ENCODE measurements around the gene ZSCAN20.

Gene ZSCAN20

GRCh38 chr1:33516428-33516827 is 44.0 kb downstream of the ZSCAN20 start:
- no peaks in the 10 kb centered on the region for H3K9me3 ChIP-seq (ENCODE audit: insufficient read depth, low read depth, low read length)
- H3K4me1 ChIP-seq (ENCODE audit: insufficient read depth, low read length): peaks cover 9% of the 10 kb centered on the region
- WGBS: 59% methylated on average over 8 of the region's 9 CpGs
- H3K27me3 ChIP-seq (ENCODE audit: insufficient read depth, low read length): no peaks in the 10 kb centered on the region
- H3K9ac ChIP-seq (ENCODE audit: low read depth, low read length): no peak overlapping the region
- no peak overlapping the region for H3K4me3 ChIP-seq (ENCODE audit: low read length)
- no peak overlapping the region for H3K27ac ChIP-seq (ENCODE audit: low read depth, low read length)
- H3K36me3 ChIP-seq (ENCODE audit: insufficient read depth, low read length): no peaks in the 10 kb centered on the region

DNA sequence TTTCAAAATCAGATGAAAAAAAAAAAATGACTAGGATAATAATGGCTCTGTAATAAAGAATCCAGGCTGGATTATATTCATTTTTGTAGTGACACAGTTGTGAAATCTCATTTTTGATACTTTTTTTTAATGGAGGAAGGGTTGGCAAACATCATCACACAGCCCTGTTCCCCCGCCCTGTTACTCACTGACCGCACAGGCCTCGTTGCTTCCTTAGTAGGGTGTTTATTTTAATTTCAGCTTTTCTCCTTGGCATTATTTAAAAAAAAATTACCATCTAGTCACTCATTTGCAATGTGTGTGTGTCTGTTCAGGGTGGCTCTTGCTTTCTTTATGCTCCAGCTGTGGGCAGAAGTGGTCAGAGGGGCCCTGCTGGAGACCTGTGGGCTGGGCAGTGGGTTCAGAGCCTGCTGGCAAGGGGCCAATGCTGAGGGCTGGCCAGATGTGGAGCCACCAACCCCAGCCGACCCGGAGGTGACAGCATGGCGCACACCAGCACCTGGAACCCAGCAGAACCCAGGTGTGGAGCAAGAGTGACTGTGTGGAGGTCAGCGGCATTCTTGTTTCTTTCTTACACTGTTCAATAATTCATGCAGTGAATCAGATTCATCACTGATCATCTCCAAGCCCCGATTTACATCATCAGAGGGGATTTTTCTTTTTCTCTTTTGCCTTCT is 44.6 kb downstream of the ZSCAN20 start:
- 93% methylated on average over 5 of the region's 8 CpGs for WGBS

DNA sequence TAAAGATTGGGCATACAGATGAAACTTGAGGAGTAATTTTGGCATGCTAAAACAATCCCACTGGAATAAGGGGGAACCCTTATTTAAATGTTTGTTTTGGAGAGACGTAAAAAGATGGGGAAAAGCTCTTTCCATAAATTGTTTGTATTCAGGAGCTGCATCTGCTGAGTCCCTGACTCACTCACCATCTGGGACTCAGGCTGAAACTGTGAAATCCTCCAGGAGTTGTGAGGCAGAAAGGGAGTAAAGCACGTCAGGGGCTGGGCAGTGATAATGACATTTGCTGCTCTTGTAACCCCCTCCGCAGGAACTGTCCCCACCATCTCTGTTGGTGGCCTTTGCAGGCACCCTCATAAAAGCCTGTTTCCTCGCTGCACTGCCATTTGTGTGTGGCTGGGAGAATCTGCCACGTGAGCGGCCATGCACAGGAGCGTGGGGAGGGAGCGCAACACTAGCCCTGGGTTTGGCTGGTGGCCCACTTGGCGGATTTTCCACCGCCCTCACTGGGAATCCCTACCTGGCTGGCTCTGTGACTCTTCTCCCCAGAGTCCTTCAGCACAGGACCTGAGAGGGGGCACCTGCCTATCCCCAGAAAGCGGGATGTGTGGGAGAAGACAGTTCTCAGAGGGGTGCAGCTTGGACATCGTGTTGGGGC is 45.3 kb downstream of the ZSCAN20 start:
- Histone ChIP-seq H3K36me3 (ENCODE audit: insufficient read depth, low read length) (no peaks in the 10 kb centered on the region), H3K27ac (ENCODE audit: low read depth, low read length) (no peak overlapping the region), H3K4me1 (ENCODE audit: insufficient read depth, low read length) (peaks cover 9% of the 10 kb centered on the region), H3K4me3 (ENCODE audit: low read length) (no peak overlapping the region), H3K27me3 (ENCODE audit: insufficient read depth, low read length) (no peaks in the 10 kb centered on the region), H3K9me3 (ENCODE audit: insufficient read depth, low read depth, low read length) (no peaks in the 10 kb centered on the region), H3K9ac (ENCODE audit: low read depth, low read length) (no peak overlapping the region)
- 93% methylated on average over 12 of the region's 12 CpGs for WGBS

More for the DNA sequence above, 44.6 kb downstream of the ZSCAN20 start:
- Histone ChIP-seq H3K4me3 (ENCODE audit: low read length) (no peak overlapping the region), H3K27me3 (ENCODE audit: insufficient read depth, low read length) (no peaks in the 10 kb centered on the region), H3K36me3 (ENCODE audit: insufficient read depth, low read length) (no peaks in the 10 kb centered on the region), H3K4me1 (ENCODE audit: insufficient read depth, low read length) (peaks cover 9% of the 10 kb centered on the region), H3K27ac (ENCODE audit: low read depth, low read length) (no peak overlapping the region), H3K9me3 (ENCODE audit: insufficient read depth, low read depth, low read length) (no peaks in the 10 kb centered on the region), H3K9ac (ENCODE audit: low read depth, low read length) (no peak overlapping the region)

DNA sequence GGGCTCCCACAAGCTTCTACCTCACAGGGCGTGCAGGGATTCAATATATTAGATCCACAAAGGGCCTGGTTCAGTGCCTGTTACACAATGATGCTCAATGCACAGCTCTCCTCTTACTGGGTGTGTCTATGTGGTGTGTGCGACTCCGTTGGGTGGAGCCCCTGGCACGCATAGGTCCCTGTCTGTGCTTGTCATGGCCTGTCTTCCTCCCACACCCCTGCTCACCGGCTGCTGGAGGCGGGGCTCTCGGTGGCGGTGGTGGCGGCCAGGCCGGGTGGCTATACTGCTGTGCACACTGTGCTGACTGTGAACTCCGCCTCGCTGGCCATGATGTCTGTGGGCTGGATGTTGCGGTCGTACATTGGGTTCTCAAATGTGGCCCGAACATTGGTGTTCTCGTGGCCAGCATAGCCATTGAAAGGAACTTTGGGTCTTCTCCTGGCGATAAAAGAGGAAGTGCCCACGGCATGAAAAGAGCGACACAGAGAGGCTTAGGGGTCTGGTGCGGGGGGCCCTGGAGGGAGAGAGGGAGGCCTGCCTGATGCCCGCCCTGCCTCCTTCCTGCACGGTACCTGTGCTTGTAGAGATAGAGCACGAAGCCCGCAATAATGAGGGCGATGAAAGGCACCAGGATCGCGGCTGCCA is 46.9 kb downstream of the ZSCAN20 start:
- 94% methylated on average over 27 of the region's 27 CpGs for WGBS
- Histone ChIP-seq H3K36me3 (ENCODE audit: insufficient read depth, low read length) (no peaks in the 10 kb centered on the region), H3K4me3 (ENCODE audit: low read length) (no peak overlapping the region), H3K27me3 (ENCODE audit: insufficient read depth, low read length) (no peaks in the 10 kb centered on the region), H3K27ac (ENCODE audit: low read depth, low read length) (no peak overlapping the region), H3K4me1 (ENCODE audit: insufficient read depth, low read length) (peaks cover 9% of the 10 kb centered on the region), H3K9ac (ENCODE audit: low read depth, low read length) (no peak overlapping the region), H3K9me3 (ENCODE audit: insufficient read depth, low read depth, low read length) (no peaks in the 10 kb centered on the region)

DNA sequence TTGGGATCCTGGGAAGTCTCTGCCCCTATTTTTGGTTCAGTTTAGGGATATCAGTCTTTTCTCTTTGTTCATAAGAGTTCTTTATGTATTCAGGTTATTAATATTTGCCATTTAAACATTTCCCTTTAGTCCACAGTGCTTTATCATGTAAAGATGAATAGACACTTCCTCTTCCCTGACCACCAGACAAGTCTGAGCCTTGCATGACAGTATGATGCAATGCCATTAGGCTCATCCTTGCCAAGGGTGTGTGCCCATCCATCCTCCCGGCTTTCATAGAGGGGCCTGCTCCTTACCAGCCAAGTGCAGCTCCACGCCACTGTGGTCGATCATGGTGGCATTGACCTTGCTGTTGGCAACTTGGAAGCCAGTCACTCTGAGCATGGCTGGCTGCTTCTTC is 52.1 kb downstream of the ZSCAN20 start:
- no peaks in the 10 kb centered on the region for H3K9me3 ChIP-seq (ENCODE audit: insufficient read depth, low read depth, low read length)
- H3K27me3 ChIP-seq (ENCODE audit: insufficient read depth, low read length): no peaks in the 10 kb centered on the region
- H3K4me3 ChIP-seq (ENCODE audit: low read length): no peak overlapping the region
- H3K27ac ChIP-seq (ENCODE audit: low read depth, low read length): no peak overlapping the region
- H3K9ac ChIP-seq (ENCODE audit: low read depth, low read length): no peak overlapping the region
- no peaks in the 10 kb centered on the region; the same call in 1 of the 2 replicates for H3K36me3 ChIP-seq (ENCODE audit: insufficient read depth, low read length)
- no peaks in the 10 kb centered on the region for H3K4me1 ChIP-seq (ENCODE audit: insufficient read depth, low read length)
- WGBS: 94% methylated on average over 3 of the region's 3 CpGs

DNA sequence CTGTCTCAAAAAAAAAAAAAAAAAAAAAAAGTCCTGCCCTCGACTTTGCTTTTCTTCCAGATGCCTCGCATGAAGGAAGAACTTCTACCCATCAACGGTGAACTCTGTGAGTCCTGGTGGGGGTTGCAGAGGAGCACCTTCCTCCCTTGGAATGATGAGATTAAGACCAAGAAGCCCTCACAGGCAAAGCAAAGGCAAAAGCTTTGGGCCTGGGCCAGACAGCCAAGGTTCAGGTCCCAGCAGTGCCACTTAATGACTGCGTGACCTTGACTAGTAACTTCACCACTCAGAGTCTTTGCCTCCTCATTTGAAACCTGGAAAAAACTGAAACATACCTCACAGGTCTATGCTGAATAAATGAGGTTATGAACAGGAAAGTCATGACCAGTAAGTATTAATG is 55.5 kb downstream of the ZSCAN20 start:
- Histone ChIP-seq H3K27me3 (ENCODE audit: insufficient read depth, low read length) (no peaks in the 10 kb centered on the region), H3K27ac (ENCODE audit: low read depth, low read length) (no peak overlapping the region), H3K4me3 (ENCODE audit: low read length) (no peak overlapping the region), H3K4me1 (ENCODE audit: insufficient read depth, low read length) (no peaks in the 10 kb centered on the region), H3K36me3 (ENCODE audit: insufficient read depth, low read length) (no peaks in the 10 kb centered on the region; the same call in 1 of the 2 replicates), H3K9me3 (ENCODE audit: insufficient read depth, low read depth, low read length) (no peaks in the 10 kb centered on the region), H3K9ac (ENCODE audit: low read depth, low read length) (no peak overlapping the region)
- 94% methylated on average over 4 of the region's 4 CpGs for WGBS

DNA sequence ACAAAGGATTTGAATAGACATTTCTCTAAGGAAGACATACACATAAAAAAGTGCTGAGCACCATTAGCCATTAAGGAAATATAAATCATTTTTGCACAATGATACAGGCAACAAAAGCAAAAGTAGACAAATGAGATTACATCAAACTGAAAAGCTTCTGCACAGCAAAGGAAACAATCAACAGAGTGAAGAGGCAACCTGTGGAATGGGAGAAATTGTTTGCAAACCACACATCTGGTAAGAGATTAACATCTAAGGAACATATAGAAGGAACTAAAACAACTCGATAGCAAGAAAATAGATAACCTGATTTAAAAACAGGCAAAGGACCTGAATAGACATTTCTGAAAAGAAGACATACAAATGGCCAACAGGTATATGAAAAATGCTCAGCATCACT is 57.5 kb downstream of the ZSCAN20 start:
- Histone ChIP-seq H3K27ac (ENCODE audit: low read depth, low read length) (no peak overlapping the region), H3K27me3 (ENCODE audit: insufficient read depth, low read length) (no peaks in the 10 kb centered on the region), H3K4me3 (ENCODE audit: low read length) (no peak overlapping the region), H3K9me3 (ENCODE audit: insufficient read depth, low read depth, low read length) (no peaks in the 10 kb centered on the region), H3K36me3 (ENCODE audit: insufficient read depth, low read length) (no peaks in the 10 kb centered on the region; the same call in 1 of the 2 replicates), H3K9ac (ENCODE audit: low read depth, low read length) (no peak overlapping the region), H3K4me1 (ENCODE audit: insufficient read depth, low read length) (no peaks in the 10 kb centered on the region)
- WGBS: 75% methylated on average over 1 of the region's 1 CpG

GRCh38 chr1:33532250-33532649 is 59.8 kb downstream of the ZSCAN20 start:
- no peak overlapping the region for H3K4me3 ChIP-seq (ENCODE audit: low read length)
- WGBS: 93% methylated on average over 3 of the region's 3 CpGs
- H3K36me3 ChIP-seq (ENCODE audit: insufficient read depth, low read length): no peaks in the 10 kb centered on the region
- no peaks in the 10 kb centered on the region for H3K27me3 ChIP-seq (ENCODE audit: insufficient read depth, low read length)
- no peak overlapping the region for H3K27ac ChIP-seq (ENCODE audit: low read depth, low read length)
- H3K9me3 ChIP-seq (ENCODE audit: insufficient read depth, low read depth, low read length): no peaks in the 10 kb centered on the region
- H3K9ac ChIP-seq (ENCODE audit: low read depth, low read length): no peak overlapping the region
- H3K4me1 ChIP-seq (ENCODE audit: insufficient read depth, low read length): no peaks in the 10 kb centered on the region

DNA sequence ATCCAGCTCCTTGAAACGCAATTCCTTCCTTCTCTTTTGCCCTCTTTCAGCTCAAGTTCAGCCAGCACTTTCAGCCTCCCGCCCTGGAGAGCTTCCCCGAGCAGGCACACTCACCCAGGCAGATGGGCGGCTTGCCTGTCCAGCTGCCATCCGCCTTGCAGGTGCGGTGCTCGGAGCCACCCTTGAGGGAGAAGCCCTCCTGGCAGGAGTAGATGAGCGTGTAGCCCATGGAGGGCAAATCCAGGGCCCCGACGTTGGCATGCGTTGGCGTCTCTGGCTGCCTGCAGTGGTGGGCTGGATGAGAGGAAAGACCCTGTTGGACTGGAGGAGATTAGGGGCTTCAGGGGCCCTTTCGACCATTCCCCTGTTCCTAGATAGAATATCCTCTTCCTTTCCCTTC is 60.5 kb downstream of the ZSCAN20 start:
- Histone ChIP-seq H3K4me3 (ENCODE audit: low read length) (no peak overlapping the region), H3K9ac (ENCODE audit: low read depth, low read length) (no peak overlapping the region), H3K4me1 (ENCODE audit: insufficient read depth, low read length) (no peaks in the 10 kb centered on the region), H3K27ac (ENCODE audit: low read depth, low read length) (no peak overlapping the region), H3K9me3 (ENCODE audit: insufficient read depth, low read depth, low read length) (no peaks in the 10 kb centered on the region), H3K27me3 (ENCODE audit: insufficient read depth, low read length) (no peaks in the 10 kb centered on the region), H3K36me3 (ENCODE audit: insufficient read depth, low read length) (no peaks in the 10 kb centered on the region)
- 93% methylated on average over 13 of the region's 13 CpGs for WGBS

GRCh38 chr1:33535334-33535733 is 62.9 kb downstream of the ZSCAN20 start:
- H3K27ac ChIP-seq (ENCODE audit: low read depth, low read length): no peak overlapping the region
- H3K9me3 ChIP-seq (ENCODE audit: insufficient read depth, low read depth, low read length): no peaks in the 10 kb centered on the region
- H3K36me3 ChIP-seq (ENCODE audit: insufficient read depth, low read length): no peaks in the 10 kb centered on the region
- no peak overlapping the region for H3K9ac ChIP-seq (ENCODE audit: low read depth, low read length)
- no peaks in the 10 kb centered on the region for H3K27me3 ChIP-seq (ENCODE audit: insufficient read depth, low read length)
- WGBS: 90% methylated on average over 1 of the region's 2 CpGs
- no peak overlapping the region for H3K4me3 ChIP-seq (ENCODE audit: low read length)
- H3K4me1 ChIP-seq (ENCODE audit: insufficient read depth, low read length): no peaks in the 10 kb centered on the region

GRCh38 chr1:33537885-33538284 is 65.4 kb downstream of the ZSCAN20 start:
- WGBS: 100% methylated on average over 4 of the region's 5 CpGs
- Histone ChIP-seq H3K36me3 (ENCODE audit: insufficient read depth, low read length) (no peaks in the 10 kb centered on the region), H3K9me3 (ENCODE audit: insufficient read depth, low read depth, low read length) (no peaks in the 10 kb centered on the region), H3K4me1 (ENCODE audit: insufficient read depth, low read length) (no peaks in the 10 kb centered on the region), H3K27ac (ENCODE audit: low read depth, low read length) (no peak overlapping the region), H3K27me3 (ENCODE audit: insufficient read depth, low read length) (no peaks in the 10 kb centered on the region), H3K9ac (ENCODE audit: low read depth, low read length) (no peak overlapping the region), H3K4me3 (ENCODE audit: low read length) (no peak overlapping the region)

Data from HUES64 (cell line).